HG02642 (cell line): ENCODE results near the gene IHH.

Experiments used
- ATAC-seq: cut with Tn5 transposase; IDR thresholded peaks from one replicate; pipeline ENCODE4 v1.9.1; 2021; ENCODE audit warnings: mild to moderate bottlenecking; ENCODE audit not compliant: unreplicated experiment, poor library complexity

Gene IHH

GRCh38 chr2:219060821-219061791 lies at the start of gene IHH:
Gene IHH (minus strand): TSS chr2:219060921. CDS start chr2:219060467, 454 bp downstream.
- no peak for ATAC-seq

DNA sequence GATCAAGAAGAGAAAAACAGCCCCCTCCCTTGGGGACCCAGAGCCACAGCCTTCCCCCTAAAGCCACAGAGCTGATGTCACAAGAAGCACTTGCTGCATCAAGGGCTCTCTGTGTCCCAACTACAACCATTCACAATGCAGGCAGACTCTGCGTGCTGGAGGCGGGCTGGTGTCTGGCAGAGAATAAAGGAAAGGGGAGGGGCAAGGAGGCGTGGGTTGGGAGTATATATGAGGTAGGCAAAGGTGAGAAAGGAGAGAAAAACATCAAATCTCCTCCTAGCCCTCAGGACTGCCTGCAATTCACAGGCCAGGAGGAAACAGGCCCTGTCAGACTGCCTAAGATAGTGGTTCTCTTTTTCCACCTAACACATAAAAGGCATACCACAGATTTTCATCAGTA lies 48.8 kb upstream of the IHH start:
- no peak for ATAC-seq

- ATAC-seq, result no peak
These were observed 47.0 kb upstream of the IHH start for GRCh38 chr2:219107758-219108157.

DNA sequence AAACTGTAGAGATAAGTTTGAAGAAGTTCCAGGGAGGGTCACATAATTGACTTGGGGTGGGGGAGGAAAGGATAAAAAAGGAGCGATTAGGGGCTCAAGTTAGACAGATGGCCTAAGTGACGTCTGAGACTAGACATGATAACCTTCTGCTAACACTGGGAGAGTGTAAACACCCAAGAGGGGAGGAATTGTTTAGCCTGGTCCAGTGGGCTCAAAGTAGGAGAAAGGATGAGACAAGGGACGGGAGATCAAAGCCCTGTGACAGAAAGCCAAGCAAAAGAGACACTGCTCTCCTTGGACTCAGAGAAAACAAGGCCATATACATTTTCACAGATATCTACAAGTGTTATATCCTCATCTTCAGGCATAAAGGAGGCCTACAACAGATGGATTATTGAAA lies 45.5 kb upstream of the IHH start:
- ATAC-seq, result no peak

GRCh38 chr2:219104107-219105035 lies 43.6 kb upstream of the IHH start:
- ATAC-seq, result no peak

DNA sequence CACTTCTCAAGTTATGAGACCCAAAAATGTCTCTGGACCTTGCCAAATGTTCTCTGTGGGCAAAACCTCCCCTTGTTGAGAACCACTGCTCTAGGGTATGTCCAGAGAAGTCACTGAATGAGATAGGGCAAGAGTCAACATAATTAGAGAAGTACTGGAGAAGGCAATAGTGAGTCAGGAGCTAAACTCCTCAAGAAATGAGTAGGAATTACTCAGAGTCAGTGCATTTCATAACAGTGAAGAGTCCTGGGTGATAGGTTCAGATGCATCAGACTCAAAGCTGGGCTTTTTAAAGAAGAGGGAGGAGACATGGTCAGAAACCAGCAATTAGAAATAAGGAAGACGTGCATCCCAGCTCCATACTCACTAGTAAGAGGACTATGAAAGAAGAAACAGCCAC lies 38.6 kb upstream of the IHH start:
- ATAC-seq, result no peak

DNA sequence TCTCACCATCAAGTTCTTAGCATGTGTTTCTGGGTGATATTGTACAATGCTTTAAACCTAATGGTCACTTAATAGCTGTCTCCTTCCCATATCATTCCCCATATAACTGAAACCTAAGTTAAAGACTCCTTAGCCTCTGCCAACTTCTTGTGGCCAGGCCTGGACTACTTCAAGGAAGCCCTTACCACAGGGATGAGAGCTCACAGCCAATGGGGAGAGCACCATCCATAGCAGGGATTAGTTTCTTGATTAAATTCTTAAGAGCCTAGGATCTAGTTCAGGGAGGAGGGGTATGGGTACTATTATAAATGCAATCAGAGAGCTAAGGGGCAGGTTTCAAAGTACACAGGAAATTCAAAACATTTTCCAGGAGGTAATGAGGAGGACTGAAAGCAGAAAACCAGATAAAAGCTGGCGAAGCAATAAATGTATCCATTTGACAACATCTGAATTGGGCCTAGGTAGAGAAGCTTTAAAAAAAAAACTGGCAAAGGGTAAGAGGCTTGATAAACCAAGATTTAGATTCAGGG lies 34.8 kb upstream of the IHH start:
- ATAC-seq, result no peak

- ATAC-seq, result no peak
These were observed 33.5 kb upstream of the IHH start for GRCh38 chr2:219094171-219094570.

- ATAC-seq, result no peak
These were observed 29.9 kb upstream of the IHH start for GRCh38 chr2:219090436-219091299.

DNA sequence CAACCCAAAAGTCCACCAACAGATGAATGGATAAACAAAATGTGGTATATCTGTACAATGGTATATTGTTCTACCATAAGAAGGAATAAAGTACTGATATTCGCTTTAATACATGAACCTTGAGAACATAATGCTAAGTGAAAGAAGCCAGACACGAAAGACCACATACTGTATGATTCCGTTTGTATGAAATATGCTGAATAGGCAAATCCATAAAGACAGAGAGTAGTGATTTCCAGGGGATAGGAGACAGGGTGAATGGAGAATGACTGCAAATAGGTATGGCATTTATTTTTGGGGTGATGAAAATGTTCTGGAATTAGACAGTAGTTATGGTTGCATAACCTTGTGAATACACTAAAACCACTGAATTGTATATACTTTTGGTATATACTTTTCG lies 28.6 kb upstream of the IHH start:
- no peak for ATAC-seq

GRCh38 chr2:219087848-219088247 lies 27.1 kb upstream of the IHH start:
- ATAC-seq, result no peak

- no peak for ATAC-seq
These were observed 26.6 kb upstream of the IHH start for GRCh38 chr2:219087361-219087760.

- ATAC-seq, result no peak
These were observed 25.5 kb upstream of the IHH start for GRCh38 chr2:219086196-219086595.

DNA sequence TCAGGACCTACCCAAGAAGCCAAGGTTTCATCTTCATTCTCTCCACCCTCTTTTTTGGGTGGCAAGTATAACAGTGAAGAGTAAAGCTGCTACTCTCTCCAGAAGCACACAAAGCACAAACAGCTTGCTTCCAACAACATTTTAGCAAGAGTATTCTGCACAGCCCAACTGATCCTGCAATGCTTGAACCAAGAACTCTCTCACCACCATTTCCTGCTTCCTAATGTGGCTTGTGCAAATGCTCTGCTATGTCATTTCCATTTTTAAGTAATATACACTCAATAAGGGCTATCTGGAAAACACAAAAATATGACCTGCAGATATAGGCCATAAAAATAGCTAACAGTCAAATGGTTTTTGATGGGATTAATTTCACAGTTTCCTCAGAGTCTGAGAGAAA lies 24.1 kb upstream of the IHH start:
- no peak for ATAC-seq

DNA sequence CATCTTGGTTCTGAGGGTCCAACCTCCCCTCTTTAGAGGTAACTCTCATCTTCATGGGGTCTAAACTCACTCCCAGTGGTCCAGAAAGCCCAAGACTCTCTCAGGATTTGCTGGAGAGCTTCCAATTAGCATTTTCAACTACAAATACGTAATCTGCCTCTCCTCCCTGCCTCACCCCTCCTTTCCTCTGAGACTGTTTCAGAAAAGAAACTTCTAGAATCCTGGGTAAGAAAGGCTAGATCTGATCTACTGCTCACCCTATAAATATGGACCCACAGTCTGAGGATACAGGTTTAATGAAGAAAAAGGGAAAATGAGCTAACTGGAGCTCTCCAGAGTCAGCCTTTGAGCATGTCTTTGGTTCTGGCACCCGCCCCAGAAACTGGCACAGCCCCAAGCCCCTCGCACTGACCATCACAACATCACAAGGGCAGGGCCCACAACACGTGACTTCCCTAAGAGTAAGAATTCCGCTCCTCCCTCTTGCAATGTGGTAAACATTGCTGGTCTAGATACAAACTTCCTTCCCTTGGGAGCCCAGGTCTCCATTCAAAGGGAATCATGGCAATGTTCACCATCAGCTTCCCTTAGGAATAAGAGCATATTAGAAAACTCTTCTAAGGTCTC lies 21.7 kb upstream of the IHH start:
- no peak for ATAC-seq

- ATAC-seq, result no peak
These were observed 21.1 kb upstream of the IHH start for GRCh38 chr2:219081701-219082331.

DNA sequence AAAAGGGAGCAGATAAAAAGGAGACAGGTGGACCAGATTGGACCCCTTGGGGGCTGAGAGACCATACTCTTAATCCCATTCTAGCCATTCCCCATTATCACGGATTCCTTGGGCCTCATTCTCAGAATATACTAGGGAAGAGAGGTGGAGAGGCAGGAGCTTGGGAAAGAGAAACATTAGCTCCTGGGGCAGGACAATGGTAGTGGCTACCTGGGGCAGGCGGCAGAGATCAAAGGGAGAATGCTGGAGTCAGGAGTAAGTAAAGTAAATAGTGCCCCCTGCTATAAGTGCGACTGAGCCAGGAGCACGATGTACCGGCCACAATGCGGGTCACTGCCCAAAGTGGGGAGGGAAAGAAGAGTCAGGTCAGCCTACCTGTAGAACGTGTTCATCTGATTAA lies 20.4 kb upstream of the IHH start:
- no peak for ATAC-seq

DNA sequence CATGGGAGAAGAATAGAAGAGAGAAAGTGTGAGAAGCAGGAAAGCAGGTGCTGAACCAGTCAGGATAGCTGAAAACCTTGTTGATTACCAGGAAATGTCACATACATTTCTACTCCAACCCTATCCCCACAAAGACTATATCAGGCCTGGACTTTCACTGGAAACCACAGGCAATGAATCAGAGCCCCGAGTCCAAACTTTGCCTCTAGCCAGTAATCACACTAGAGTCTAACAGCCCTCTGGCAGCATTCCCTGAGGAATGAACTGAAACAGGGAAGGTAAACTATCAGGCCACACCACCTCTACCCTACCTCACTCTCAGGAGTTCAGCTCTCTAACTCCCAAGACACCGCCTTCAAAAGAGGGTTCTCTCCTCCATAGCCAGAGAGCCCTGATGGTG lies 18.7 kb upstream of the IHH start:
- ATAC-seq, result no peak

GRCh38 chr2:219078951-219079350 lies 18.2 kb upstream of the IHH start:
- no peak for ATAC-seq
